Panc1 (cell line): ENCODE results near the gene TANGO2.

ENCODE experiments used
- CTCF ChIP-seq: fragments of 450-650 bp; IDR thresholded peaks from 2 replicates; pipeline ENCODE4 v1.5.1; 2017; ENCODE audit warnings: mild to moderate bottlenecking
- POLR2AphosphoS5 ChIP-seq: IDR thresholded peaks from 2 replicates; pipeline ENCODE4 v1.6.1; 2012; ENCODE audit warnings: mild to moderate bottlenecking, low read depth, low read length, moderate library complexity
- REST ChIP-seq, 2 experiments: IDR thresholded peaks; 2 replicates each; pipeline ENCODE4 v1.6.1; 2011 to 2012; ENCODE audit warnings: low read depth in 2 of 2, control low read depth in 1 of 2, low read length in 1 of 2, mild to moderate bottlenecking in 1 of 2, moderate library complexity in 1 of 2; ENCODE audit not compliant: insufficient read depth in 1 of 2

GRCh38 chr22:20034143-20034542 lies 13.2 kb downstream of the TANGO2 start:
- TF ChIP-seq CTCF (no peak), POLR2AphosphoS5 (no peak), REST (IDR thresholded peaks at IDR 0.05; ENCODE audit: insufficient read depth in 1 of 2, low read depth in 2 of 2, low read length in 1 of 2) (no peak)
